Small intestine (tissue), 7 donors: ENCODE measurements around the gene TOR3A. TPM values are rescaled to one million over a fixed set of nuclear protein-coding genes. Genes with fewer than 3 reads are reported as not detected.
"Not testable (repeated sequence)": the region's sequence is repeated elsewhere in the genome, so short reads cannot be mapped to it uniquely, and the experiment has no call there.

ENCODE experiments used
- DNase-seq, 2 donors: peaks; one replicate each; pipeline versions ENCODE4 v3.0.0 to v3.0.0-alpha.2; 2013
- FAIRE-seq: peaks from 2 replicates; lab custom pipeline; 2012; peaks lifted over from hg19 to GRCh38; lab: Jason Lieb, UNC
- H3K27ac ChIP-seq, 3 donors: one replicate each; pipeline ENCODE4 v1.5.1; 2013; ENCODE audit warnings: low read length in 2 of 3, mild to moderate bottlenecking in 2 of 3, control low read depth in 1 of 3, inconsistent platforms in 1 of 3, low read depth in 1 of 3, moderate library complexity in 1 of 3
- H3K27me3 ChIP-seq, 3 donors: one replicate each; pipeline ENCODE4 v1.6.1; 2013; ENCODE audit warnings: low read length in 3 of 3, inconsistent platforms in 1 of 3; ENCODE audit not compliant: control insufficient read depth in 3 of 3, insufficient read depth in 3 of 3
- H3K36me3 ChIP-seq, 3 donors: one replicate each; pipeline ENCODE4 v1.6.1; 2013; ENCODE audit warnings: low read length in 3 of 3, inconsistent platforms in 1 of 3, low read depth in 1 of 3, mild to moderate bottlenecking in 1 of 3, moderate library complexity in 1 of 3; ENCODE audit not compliant: control insufficient read depth in 3 of 3, insufficient read depth in 2 of 3
- H3K4me1 ChIP-seq, 3 donors: one replicate each; pipeline ENCODE4 v1.6.1; 2013; ENCODE audit warnings: low read length in 2 of 3, inconsistent platforms in 1 of 3, low read depth in 1 of 3, mild to moderate bottlenecking in 1 of 3, moderate library complexity in 1 of 3; ENCODE audit not compliant: control insufficient read depth in 3 of 3, insufficient read depth in 2 of 3
- H3K4me3 ChIP-seq, 3 donors: one replicate each; pipeline ENCODE4 v1.5.1; 2013; ENCODE audit warnings: low read length in 3 of 3, control low read depth in 1 of 3, inconsistent platforms in 1 of 3, low read depth in 1 of 3, mild to moderate bottlenecking in 1 of 3, moderate library complexity in 1 of 3
- H3K9me3 ChIP-seq, 2 donors: one replicate each; pipeline ENCODE4 v1.6.1; 2013; ENCODE audit warnings: low read depth in 1 of 2, low read length in 1 of 2; ENCODE audit not compliant: control insufficient read depth in 2 of 2, insufficient read depth in 1 of 2
- WGBS, 3 donors: extraction: QIAGEN DNeasy Blood & Tissue Kit; methylation state at CpG; one replicate each; pipeline ENCODE4 v1.1.7; 2013; 5-methylcytosine and 5-hydroxymethylcytosine counted together
- polyA plus RNA-seq, 4 donors: library from polyadenylated mRNA; stranded (reverse) in 3 of 4; unstranded in 1 of 4; fragments of 200-250 nt in 3 of 4; fragments of 120-200 nt in 1 of 4; gene quantifications; one replicate each; pipeline versions ENCODE4 v1.2.1 to v1.2.3, GENCODE V29; 2013
- donor health status: healthy with polysubstance abuse.
- donor health status: control.
- donor health status: control.
- donor health status: Bipolar disorder and iron deficiency.
- donor health status: healthy.

The TOR3A gene
- polyA plus RNA-seq, 4 donors, result 6.3 to 30.6 (median 15.8) TPM

- Histone ChIP-seq H3K27ac (no peak overlapping the region), H3K9me3 (no peaks in the 10 kb centered on the region), H3K4me3 (no peak overlapping the region), H3K36me3 (peaks cover 0 to 24% (median 2%) of the 10 kb centered on the region in 3 donors), H3K4me1 (no peaks in the 10 kb centered on the region), H3K27me3 (no peaks in the 10 kb centered on the region)
- DNase-seq (no peak), FAIRE-seq (no peak)
- WGBS, 3 donors, result 83 to 90% (median 85%) methylated on average over 8 of the region's 8 CpGs
Measured at GRCh38 chr1:179126338-179127060, 44.6 kb downstream of the TOR3A start.

- Histone ChIP-seq H3K27me3 (no peaks in the 10 kb centered on the region), H3K9me3 (no peaks in the 10 kb centered on the region), H3K4me1 (no peaks in the 10 kb centered on the region), H3K27ac (no peak overlapping the region), H3K36me3 (peaks cover 0 to 22% (median 2%) of the 10 kb centered on the region in 3 donors), H3K4me3 (no peak overlapping the region)
- whole genome bisulfite sequencing, 3 donors, result 91 to 94% (median 94%) methylated on average over 5 of the region's 5 CpGs
- FAIRE-seq (no peak), DNase-seq (no peak)
Measured at GRCh38 chr1:179127163-179127895, 45.5 kb downstream of the TOR3A start.

GRCh38 chr1:179128520-179128919 lies 46.6 kb downstream of the TOR3A start:
- Histone ChIP-seq H3K9me3 (no peaks in the 10 kb centered on the region), H3K4me3 (no peak overlapping the region), H3K4me1 (no peaks in the 10 kb centered on the region), H3K27ac (no peak overlapping the region), H3K27me3 (no peaks in the 10 kb centered on the region), H3K36me3 (peaks cover 0 to 18% (median 2%) of the 10 kb centered on the region in 3 donors)
- DNase-seq (no peak), FAIRE-seq (no peak)
- 88 to 97% (median 91%) methylated on average over 4 of the region's 4 CpGs for WGBS, 3 donors

- no peak for FAIRE-seq
- no peak overlapping the region for H3K4me3 ChIP-seq
- peaks cover 0 to 15% (median 2%) of the 10 kb centered on the region in 3 donors for H3K36me3 ChIP-seq
- 70 to 76% (median 74%) methylated on average over 10 of the region's 10 CpGs for WGBS, 3 donors
- H3K27ac ChIP-seq, result peak overlapping the region in 1 of 3 donors; percentile 43
- H3K27me3 ChIP-seq, result no peaks in the 10 kb centered on the region
- peak; percentile 43 to 72 for DNase-seq
- H3K4me1 ChIP-seq, result no peaks in the 10 kb centered on the region
- H3K9me3 ChIP-seq, result no peaks in the 10 kb centered on the region
Measured at GRCh38 chr1:179129702-179130473, 48.0 kb downstream of the TOR3A start.

GRCh38 chr1:179135168-179135567 lies 53.3 kb downstream of the TOR3A start:
- WGBS, 3 donors, result 94 to 97% methylated on average over 6 to 25 of the region's 27 CpGs; no CpG with 5 or more reads in 1 of the 3 donors
- FAIRE-seq, result not testable (repeated sequence)

GRCh38 chr1:179135707-179136106 lies 53.8 kb downstream of the TOR3A start:
- not testable (repeated sequence) for H3K36me3 ChIP-seq, H3K27ac ChIP-seq, H3K4me3 ChIP-seq, FAIRE-seq, H3K27me3 ChIP-seq, H3K9me3 ChIP-seq, H3K4me1 ChIP-seq, DNase-seq
- WGBS, 3 donors, result 94 to 97% methylated on average over 11 to 25 of the region's 28 CpGs; no CpG with 5 or more reads in 1 of the 3 donors

More at GRCh38 chr1:179135168-179135567, 53.3 kb downstream of the TOR3A start:
- H3K9me3 ChIP-seq, H3K27me3 ChIP-seq, H3K27ac ChIP-seq, H3K4me1 ChIP-seq, H3K4me3 ChIP-seq, DNase-seq, H3K36me3 ChIP-seq: not testable (repeated sequence)

GRCh38 chr1:179137617-179138255 lies 55.9 kb downstream of the TOR3A start:
- Histone ChIP-seq H3K9me3 (no peaks in the 10 kb centered on the region), H3K36me3 (peaks cover 0 to 3% (median 0%) of the 10 kb centered on the region in 3 donors), H3K27me3 (no peaks in the 10 kb centered on the region), H3K4me3 (no peak overlapping the region), H3K27ac (no peak overlapping the region), H3K4me1 (no peaks in the 10 kb centered on the region)
- DNase-seq (no peak), FAIRE-seq (no peak)
- 85 to 86% (median 86%) methylated on average over 5 of the region's 5 CpGs for WGBS, 3 donors

GRCh38 chr1:179138755-179139154 lies 56.9 kb downstream of the TOR3A start:
- H3K36me3 ChIP-seq, FAIRE-seq, H3K4me3 ChIP-seq, H3K27ac ChIP-seq, H3K4me1 ChIP-seq, H3K27me3 ChIP-seq, H3K9me3 ChIP-seq, DNase-seq: not testable (repeated sequence)
- 97 to 99% (median 98%) methylated on average over 20 to 21 of the region's 21 CpGs for WGBS, 3 donors
